SK-N-SH (cell line): Measurements from ENCODE around the gene FOXF1.

Experiments
- CTCF ChIP-seq: fragments of 200-600 bp; sonication (generic); IDR thresholded peaks from 2 replicates; pipeline ENCODE4 v1.6.1; 2017; ENCODE audit warnings: antibody characterized with exemption, mild to moderate bottlenecking, moderate library complexity
- EP300 ChIP-seq, 2 experiments: IDR thresholded peaks; 2 replicates each; pipeline versions ENCODE4 v1.4.0 to v1.6.1; 2012; ENCODE audit warnings: borderline replicate concordance in 1 of 2, low read depth in 1 of 2, low read length in 1 of 2
- RCOR1 ChIP-seq: fragments of 150-350 bp; IDR thresholded peaks from 2 replicates; pipeline ENCODE4 v1.6.1; 2017; ENCODE audit warnings: antibody characterized with exemption, low read length
- SMC3 ChIP-seq: IDR thresholded peaks from 2 replicates; pipeline ENCODE4 v1.6.1; 2012; ENCODE audit warnings: low read depth, low read length, improper control_type of control experiment

DNA sequence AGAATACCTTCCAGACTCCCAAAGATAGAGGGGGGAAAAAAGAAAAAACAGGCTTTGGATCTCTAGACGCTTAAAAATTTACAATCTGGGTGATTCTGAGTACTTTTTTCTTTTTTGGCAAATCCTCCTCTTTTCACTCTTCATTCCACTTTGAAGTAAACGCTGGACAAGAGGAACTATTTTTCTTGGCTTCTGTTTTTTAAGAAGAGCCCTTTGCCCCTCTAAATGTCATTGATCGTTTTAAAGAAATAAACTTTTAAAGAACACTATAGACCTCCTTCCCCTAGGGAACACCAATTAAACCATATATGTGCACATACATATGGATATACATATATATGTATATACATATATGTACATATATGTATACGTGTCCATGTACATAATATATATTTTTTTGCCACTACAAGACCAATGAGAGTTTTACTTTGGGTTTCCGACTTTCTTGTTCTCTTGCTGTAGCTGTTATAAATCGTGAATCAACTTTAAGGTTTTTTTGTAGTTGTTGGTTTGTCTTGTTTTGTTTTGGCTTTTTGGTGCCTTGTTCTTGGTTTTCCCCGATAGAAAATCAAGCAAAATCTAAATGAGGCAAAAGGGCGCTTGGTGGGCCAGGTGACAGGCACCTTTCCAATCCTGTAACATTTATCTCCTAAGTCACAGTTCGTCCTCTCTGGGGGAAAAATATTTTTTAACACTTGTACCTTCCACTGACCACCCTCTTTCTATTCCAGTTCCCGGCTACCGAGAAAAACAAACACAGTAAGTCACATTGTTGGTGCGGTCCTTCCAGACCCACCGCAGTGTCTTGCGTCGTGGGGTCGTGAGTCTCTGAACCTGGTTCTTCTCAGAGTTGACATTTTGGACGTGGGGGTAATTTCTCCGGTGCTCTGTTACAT, 4.4 kb downstream of the FOXF1 start:
- TF ChIP-seq CTCF (no peak), EP300 (IDR thresholded peaks at IDR 0.05; ENCODE audit: borderline replicate concordance in 1 of 2, low read depth in 1 of 2, low read length in 1 of 2) (no peak), RCOR1 (no peak), SMC3 (no peak)
